ENCODE results near the gene YPEL2. TPM values are rescaled to one million over a fixed set of nuclear protein-coding genes. Genes with fewer than 3 reads are reported as not detected.
"Not testable (repeated sequence)": the region's sequence is repeated elsewhere in the genome, so short reads cannot be mapped to it uniquely, and the experiment has no call there.

Gene YPEL2
- total RNA-seq, 2 donors from 2014 or later = 22.8 to 27.7 TPM

DNA sequence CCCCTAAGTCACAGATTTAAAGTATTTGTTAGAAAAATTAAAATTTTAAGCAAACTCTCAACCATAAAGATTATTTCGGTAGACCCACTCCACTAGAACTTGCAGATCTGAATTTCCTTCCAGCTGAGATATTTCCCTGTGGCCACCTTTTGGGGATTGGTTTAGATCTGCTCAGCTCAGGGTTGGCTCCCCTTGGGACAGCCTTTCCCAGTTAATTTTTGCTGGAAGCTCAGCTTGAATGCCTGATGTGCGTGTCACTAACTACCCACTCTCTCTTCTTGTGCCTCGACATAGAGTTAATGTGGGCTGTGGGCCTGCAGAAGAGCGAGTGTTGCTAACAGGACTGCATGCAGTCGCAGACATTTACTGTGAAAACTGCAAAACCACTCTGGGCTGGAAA is 57.6 kb downstream of the YPEL2 start:
- Mint-ChIP-seq H3K36me3 (ENCODE audit: low read depth) (peaks cover 44% of the 10 kb centered on the region), H3K4me1 (peaks cover 8% of the 10 kb centered on the region), H3K27ac (no peak overlapping the region), H3K4me3 (no peak overlapping the region), H3K27me3 (ENCODE audit: insufficient read depth) (no peaks in the 10 kb centered on the region), H3K9me3 (peaks cover 16% of the 10 kb centered on the region)
- H3K4me1 ChIP-seq (ENCODE audit: control insufficient read depth, insufficient read depth, low read length) = peaks cover 7% of the 10 kb centered on the region
- H3K27me3 ChIP-seq (ENCODE audit: control insufficient read depth, insufficient read depth, low read length, poor library complexity, severe bottlenecking) = no peaks in the 10 kb centered on the region
- 59 to 78% methylated on average over 3 to 5 of the region's 5 CpGs for WGBS, 2 experiments (ENCODE audit: insufficient coverage in 1 of 2, insufficient read length in 1 of 2)
- H3K4me3 ChIP-seq (ENCODE audit: low read length) = no peak overlapping the region
- peaks cover 27% of the 10 kb centered on the region for H3K9me3 ChIP-seq (ENCODE audit: control insufficient read depth, low read length)
- no peak overlapping the region for H3K9ac ChIP-seq (ENCODE audit: extremely low read depth, low read length, poor library complexity, severe bottlenecking)
- TF ChIP-seq, protein P1, sequence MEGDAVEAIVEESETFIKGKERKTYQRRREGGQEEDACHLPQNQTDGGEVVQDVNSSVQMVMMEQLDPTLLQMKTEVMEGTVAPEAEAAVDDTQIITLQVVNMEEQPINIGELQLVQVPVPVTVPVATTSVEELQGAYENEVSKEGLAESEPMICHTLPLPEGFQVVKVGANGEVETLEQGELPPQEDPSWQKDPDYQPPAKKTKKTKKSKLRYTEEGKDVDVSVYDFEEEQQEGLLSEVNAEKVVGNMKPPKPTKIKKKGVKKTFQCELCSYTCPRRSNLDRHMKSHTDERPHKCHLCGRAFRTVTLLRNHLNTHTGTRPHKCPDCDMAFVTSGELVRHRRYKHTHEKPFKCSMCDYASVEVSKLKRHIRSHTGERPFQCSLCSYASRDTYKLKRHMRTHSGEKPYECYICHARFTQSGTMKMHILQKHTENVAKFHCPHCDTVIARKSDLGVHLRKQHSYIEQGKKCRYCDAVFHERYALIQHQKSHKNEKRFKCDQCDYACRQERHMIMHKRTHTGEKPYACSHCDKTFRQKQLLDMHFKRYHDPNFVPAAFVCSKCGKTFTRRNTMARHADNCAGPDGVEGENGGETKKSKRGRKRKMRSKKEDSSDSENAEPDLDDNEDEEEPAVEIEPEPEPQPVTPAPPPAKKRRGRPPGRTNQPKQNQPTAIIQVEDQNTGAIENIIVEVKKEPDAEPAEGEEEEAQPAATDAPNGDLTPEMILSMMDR (conservative IDR thresholded peaks at IDR 0.05) = no peak
- no peak overlapping the region for H3K27ac ChIP-seq (ENCODE audit: low read depth, low read length)
- peaks cover 75% of the 10 kb centered on the region for H3K36me3 ChIP-seq (ENCODE audit: control insufficient read depth, insufficient read depth, low read length)
- DNase-seq = no peak

- Mint-ChIP-seq H3K4me1 (peaks cover 8% of the 10 kb centered on the region), H3K36me3 (ENCODE audit: low read depth) (peaks cover 58% of the 10 kb centered on the region), H3K4me3 (no peak overlapping the region), H3K27ac (no peak overlapping the region), H3K27me3 (ENCODE audit: insufficient read depth) (no peaks in the 10 kb centered on the region), H3K9me3 (peaks cover 32% of the 10 kb centered on the region)
- DNase-seq = no peak
- H3K9ac ChIP-seq (ENCODE audit: extremely low read depth, low read length, poor library complexity, severe bottlenecking) = no peak overlapping the region
- TF ChIP-seq, protein P1 (conservative IDR thresholded peaks at IDR 0.05) = no peak
- 88 to 98% methylated on average over 2 to 4 of the region's 4 CpGs for WGBS, 2 experiments (ENCODE audit: insufficient coverage in 1 of 2, insufficient read length in 1 of 2)
- peaks cover 7% of the 10 kb centered on the region for H3K4me1 ChIP-seq (ENCODE audit: control insufficient read depth, insufficient read depth, low read length)
- H3K4me3 ChIP-seq (ENCODE audit: low read length) = no peak overlapping the region
- H3K27me3 ChIP-seq (ENCODE audit: control insufficient read depth, insufficient read depth, low read length, poor library complexity, severe bottlenecking) = no peaks in the 10 kb centered on the region
- H3K9me3 ChIP-seq (ENCODE audit: control insufficient read depth, low read length) = peaks cover 39% of the 10 kb centered on the region
- H3K27ac ChIP-seq (ENCODE audit: low read depth, low read length) = no peak overlapping the region
- peaks cover 71% of the 10 kb centered on the region for H3K36me3 ChIP-seq (ENCODE audit: control insufficient read depth, insufficient read depth, low read length)
These were observed 59.6 kb downstream of the YPEL2 start for GRCh38 chr17:59391021-59391420.

GRCh38 chr17:59392973-59393679 is 61.7 kb downstream of the YPEL2 start:
- Mint-ChIP-seq H3K27me3 (ENCODE audit: insufficient read depth) (peaks cover 6% of the 10 kb centered on the region), H3K4me3 (no peak overlapping the region), H3K9me3 (peaks cover 43% of the 10 kb centered on the region), H3K36me3 (ENCODE audit: low read depth) (peaks cover 73% of the 10 kb centered on the region), H3K27ac (no peak overlapping the region), H3K4me1 (peaks cover under 1% of the 10 kb centered on the region)
- Histone ChIP-seq H3K27ac (ENCODE audit: low read depth, low read length) (no peak overlapping the region), H3K9me3 (ENCODE audit: control insufficient read depth, low read length) (peaks cover 45% of the 10 kb centered on the region), H3K4me1 (ENCODE audit: control insufficient read depth, insufficient read depth, low read length) (no peaks in the 10 kb centered on the region), H3K27me3 (ENCODE audit: control insufficient read depth, insufficient read depth, low read length, poor library complexity, severe bottlenecking) (no peaks in the 10 kb centered on the region), H3K4me3 (ENCODE audit: low read length) (no peak overlapping the region), H3K36me3 (ENCODE audit: control insufficient read depth, insufficient read depth, low read length) (peaks cover 82% of the 10 kb centered on the region), H3K9ac (ENCODE audit: extremely low read depth, low read length, poor library complexity, severe bottlenecking) (no peak overlapping the region)
- TF ChIP-seq, protein P1 (conservative IDR thresholded peaks at IDR 0.05) = no peak
- no peak for DNase-seq
- WGBS, 2 experiments (ENCODE audit: insufficient coverage in 1 of 2, insufficient read length in 1 of 2) = 93% methylated on average over 2 of the region's 7 CpGs; no CpG with 5 or more reads in 1 of the 2 experiments

DNA sequence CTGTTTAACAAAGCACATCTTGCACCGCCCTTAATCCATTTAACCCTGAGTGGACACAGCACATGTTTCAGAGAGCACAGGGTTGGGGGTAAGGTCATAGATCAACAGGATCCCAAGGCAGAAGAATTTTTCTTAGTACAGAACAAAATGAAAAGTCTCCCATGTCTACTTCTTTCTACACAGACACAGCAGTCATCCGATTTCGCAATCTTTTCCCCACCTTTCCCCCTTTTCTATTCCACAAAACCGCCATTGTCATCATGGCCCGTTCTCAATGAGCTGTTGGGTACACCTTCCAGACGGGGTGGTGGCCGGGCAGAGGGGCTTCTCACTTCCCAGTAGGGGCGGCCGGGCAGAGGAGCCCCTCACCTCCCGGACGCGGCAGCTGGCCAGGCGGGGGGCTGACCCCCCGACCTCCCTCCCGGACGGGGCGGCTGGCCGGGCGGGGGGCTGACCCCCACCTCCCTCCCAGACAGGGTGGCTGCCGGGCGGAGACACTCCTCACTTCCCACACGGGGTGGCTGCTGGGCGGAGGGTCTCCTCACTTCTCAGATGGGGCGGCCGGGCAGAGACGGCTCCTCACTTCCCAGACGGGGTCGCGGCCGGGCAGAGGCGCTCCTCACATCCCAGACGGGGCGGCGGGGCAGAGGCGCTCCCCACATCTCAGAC is 62.4 kb downstream of the YPEL2 start:
- not testable (repeated sequence) for H3K27ac ChIP-seq (ENCODE audit: low read depth, low read length); DNase-seq; H3K4me3 Mint-ChIP-seq; H3K27me3 ChIP-seq (ENCODE audit: control insufficient read depth, insufficient read depth, low read length, poor library complexity, severe bottlenecking); H3K4me1 ChIP-seq (ENCODE audit: control insufficient read depth, insufficient read depth, low read length); H3K4me1 Mint-ChIP-seq; H3K27ac Mint-ChIP-seq; H3K27me3 Mint-ChIP-seq (ENCODE audit: insufficient read depth); H3K4me3 ChIP-seq (ENCODE audit: low read length); H3K9ac ChIP-seq (ENCODE audit: extremely low read depth, low read length, poor library complexity, severe bottlenecking)
- Mint-ChIP-seq H3K36me3 (ENCODE audit: low read depth) (peaks cover 80% of the 10 kb centered on the region), H3K9me3 (peaks cover 43% of the 10 kb centered on the region)
- H3K9me3 ChIP-seq (ENCODE audit: control insufficient read depth, low read length) = peaks cover 45% of the 10 kb centered on the region
- peaks cover 82% of the 10 kb centered on the region for H3K36me3 ChIP-seq (ENCODE audit: control insufficient read depth, insufficient read depth, low read length)
- WGBS, 2 experiments (ENCODE audit: insufficient coverage in 1 of 2, insufficient read length in 1 of 2) = 91 to 100% methylated on average over 3 to 25 of the region's 35 CpGs
